NCI-H2029 treated with DMSO at 0.1 percent for 48 hours (cell line): ENCODE measurements around the gene COMMD8.

Experiments
- DNase-seq: peaks from one replicate; lab custom pipeline; 2025; lab: John Stamatoyannopoulos, UW

COMMD8 gene

GRCh38 chr4:47471591-47471990 lies 8.1 kb upstream of the COMMD8 start:
- no peak for DNase-seq

DNA sequence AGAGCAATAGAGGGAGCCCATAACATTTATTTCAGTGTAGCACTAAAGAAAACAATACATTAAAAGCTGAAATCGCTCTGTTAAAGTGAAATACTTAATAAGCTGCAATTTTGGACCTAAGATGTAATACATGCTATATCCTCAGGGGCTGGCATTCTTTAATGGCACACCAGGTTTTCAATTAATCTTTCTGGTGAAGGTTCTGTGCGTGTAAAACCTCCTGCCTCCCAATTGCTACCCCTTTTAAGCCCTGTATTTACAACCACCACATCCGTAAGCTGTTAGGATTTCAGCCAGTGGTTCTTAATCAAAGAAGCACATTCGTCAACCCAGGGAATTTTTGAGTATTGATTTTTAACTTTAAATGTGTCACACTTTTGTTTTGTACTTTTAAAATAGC lies 7.6 kb upstream of the COMMD8 start:
- no peak for DNase-seq

- DNase-seq: no peak
Observed at GRCh38 chr4:47469951-47470350, 6.4 kb upstream of the COMMD8 start.

GRCh38 chr4:47468706-47469365 lies 5.3 kb upstream of the COMMD8 start:
- DNase-seq: no peak

GRCh38 chr4:47466056-47466785 lies 2.7 kb upstream of the COMMD8 start:
- no peak for DNase-seq

DNA sequence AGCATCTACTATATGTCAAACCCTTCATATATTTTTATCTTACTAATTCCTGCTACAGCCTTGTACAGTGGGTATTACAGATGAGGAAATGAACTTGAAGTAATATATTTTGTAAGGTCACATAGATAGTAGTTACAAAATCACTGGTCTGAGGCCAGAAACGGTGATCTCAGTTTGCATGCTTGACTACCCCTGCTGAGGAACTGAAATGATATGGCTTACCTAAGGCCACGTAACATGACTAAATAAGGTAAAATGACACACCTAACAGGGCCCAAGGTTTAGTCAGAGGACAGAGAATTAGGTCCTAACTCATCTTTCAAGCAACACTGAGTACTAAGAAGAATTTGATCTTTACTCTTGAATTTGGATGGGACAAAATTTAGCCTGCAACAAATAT lies 1.5 kb upstream of the COMMD8 start:
- DNase-seq: no peak

DNA sequence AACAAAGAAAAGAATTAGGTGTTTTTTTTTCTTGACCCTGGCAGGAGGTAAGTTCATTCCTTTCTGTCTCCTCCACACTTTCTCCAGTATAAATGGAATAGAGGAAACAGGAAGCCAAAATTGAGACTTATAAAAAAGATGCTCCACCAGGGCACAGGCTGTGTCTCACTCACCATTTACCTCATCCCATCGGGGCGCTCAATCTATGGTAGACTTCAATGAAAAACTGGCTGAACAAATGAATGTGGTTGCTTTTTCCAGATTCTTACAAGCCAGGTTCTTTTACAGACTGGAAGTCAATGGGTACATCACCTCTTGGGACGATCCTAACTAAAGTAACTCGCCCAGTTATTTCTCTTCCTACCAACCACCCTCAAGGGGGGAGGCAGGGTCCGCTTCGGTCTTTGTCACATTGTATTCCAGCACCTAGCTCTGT lies 685 bp downstream of the COMMD8 start:
- DNase-seq: no peak

GRCh38 chr4:47451657-47452056 lies 11.8 kb downstream of the COMMD8 start:
- no peak for DNase-seq

DNA sequence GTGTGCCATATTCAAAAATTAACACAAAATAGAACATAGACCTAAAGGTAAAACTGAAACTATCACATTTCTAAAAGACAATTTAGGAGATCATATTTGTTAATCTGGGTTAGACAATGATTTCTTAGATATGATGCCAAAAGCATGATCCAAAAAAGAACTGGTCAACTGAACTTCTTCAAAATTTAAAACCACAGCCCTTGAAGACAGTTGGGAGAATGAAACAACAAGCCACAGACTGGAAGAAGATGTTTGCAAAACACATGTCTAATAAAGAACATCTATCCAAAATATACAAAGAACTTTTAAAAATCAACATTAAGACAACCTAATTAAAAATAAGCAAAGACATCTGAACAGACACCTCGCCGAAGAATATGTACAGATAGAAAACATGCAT lies 19.5 kb downstream of the COMMD8 start:
- DNase-seq: no peak

- no peak for DNase-seq
Observed at GRCh38 chr4:47442980-47443379, 20.5 kb downstream of the COMMD8 start.

- no peak for DNase-seq
Observed at GRCh38 chr4:47434931-47435330, 28.6 kb downstream of the COMMD8 start.

GRCh38 chr4:47432749-47433148 lies 30.8 kb downstream of the COMMD8 start:
- DNase-seq: no peak

GRCh38 chr4:47427935-47428334 lies 35.6 kb downstream of the COMMD8 start:
- no peak for DNase-seq

DNA sequence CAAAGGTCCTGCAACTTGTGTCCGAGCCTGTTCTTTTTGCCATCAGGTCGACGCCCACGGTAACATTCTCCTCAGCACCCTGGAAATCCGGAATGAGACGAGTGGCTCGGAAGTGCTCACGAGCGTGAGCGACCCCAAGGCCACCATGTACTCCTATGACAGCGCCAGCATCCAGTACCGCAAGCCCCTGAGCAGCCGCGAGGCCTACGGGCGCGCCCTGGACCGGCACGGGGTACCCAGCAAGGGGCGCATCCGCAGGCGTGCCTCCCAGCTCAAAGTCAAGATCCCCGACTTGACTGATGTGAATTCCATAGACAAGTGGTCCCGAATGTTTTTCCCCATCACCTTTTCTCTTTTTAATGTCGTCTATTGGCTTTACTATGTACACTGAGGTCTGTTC lies 37.9 kb downstream of the COMMD8 start:
- DNase-seq: no peak

DNA sequence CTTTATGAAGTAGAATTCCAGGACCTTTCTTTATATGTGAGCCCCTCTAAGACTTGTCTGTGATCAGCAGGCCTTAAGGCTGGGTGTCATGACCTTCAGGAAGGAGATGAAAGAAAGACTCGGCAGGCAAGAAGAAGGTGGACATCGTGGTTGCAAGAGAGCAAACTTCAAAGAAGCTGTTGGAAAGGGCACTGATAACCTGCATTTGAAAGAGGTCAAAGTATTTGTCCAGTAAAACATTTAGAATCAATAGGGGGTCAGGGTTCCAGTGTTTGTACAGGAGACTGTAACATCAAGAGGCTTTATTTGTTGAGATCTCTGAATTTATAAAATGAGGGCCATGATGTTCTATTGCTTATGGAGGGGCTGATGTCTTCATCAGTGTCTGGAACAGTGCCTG lies 44.2 kb downstream of the COMMD8 start:
- DNase-seq: no peak

DNA sequence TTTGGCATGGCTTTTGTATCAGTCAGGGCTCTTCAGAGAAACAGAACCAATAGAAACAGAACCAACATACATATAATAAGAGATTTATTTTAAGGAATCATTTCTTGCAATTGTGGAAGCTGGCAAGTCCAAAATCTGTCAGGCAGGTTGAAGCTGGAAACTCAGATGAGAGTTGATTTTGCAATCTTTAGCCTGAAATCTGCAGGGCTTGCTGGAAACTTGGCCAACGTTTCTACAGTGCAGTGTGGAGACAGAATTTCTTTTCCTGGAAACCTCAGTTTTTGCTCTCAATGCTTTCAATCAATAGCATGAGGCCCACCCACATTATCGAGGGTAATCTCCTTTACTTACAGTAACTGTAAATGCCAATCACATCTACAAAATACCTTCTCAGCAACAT lies 45.4 kb downstream of the COMMD8 start:
- no peak for DNase-seq

GRCh38 chr4:47415719-47416118 lies 47.8 kb downstream of the COMMD8 start:
- DNase-seq: no peak

- DNase-seq: no peak
Observed at GRCh38 chr4:47413521-47413920, 50.0 kb downstream of the COMMD8 start.

DNA sequence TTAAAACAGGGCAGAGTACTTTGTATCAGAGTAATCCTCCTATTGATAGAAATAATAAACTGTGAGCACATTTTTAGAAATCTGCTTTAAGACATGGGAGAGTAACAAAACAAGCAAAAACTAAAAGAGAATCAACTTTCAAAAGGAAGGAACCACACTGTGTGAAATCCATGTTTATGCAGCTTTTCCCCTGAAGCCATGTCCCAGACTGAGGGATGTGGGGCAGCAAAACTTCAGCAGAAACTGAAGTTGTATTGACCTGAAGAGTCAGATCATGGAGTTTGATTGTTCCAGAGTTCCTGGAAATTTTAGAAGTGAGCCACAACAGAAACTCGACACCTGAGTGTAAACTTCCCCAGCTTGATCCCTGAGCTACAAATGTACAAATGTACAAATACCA lies 53.2 kb downstream of the COMMD8 start:
- no peak for DNase-seq

GRCh38 chr4:47406408-47406807 lies 57.1 kb downstream of the COMMD8 start:
- no peak for DNase-seq
